ENCODE measurements around the gene GLS.

Gene GLS

DNA sequence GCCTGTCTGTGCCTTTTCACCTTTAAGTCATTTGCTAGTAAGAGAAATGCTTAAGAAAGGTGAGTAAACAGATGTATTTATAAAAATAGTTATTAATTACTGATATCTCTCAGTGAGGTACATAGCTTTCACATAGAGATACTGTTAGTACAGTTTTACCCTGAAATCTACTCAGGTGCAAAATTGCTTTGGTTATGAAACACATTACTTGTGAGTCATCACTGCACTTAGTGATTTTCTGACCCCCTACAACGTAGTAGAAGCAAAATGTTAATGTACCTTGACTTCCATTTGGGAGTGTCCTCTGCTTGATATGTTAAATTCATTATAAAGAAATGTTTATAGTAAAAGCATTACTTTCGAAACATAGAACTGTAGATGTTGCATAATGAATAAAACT lies 6.5 kb downstream of the GLS start:
- DNase-seq: no peak

DNA sequence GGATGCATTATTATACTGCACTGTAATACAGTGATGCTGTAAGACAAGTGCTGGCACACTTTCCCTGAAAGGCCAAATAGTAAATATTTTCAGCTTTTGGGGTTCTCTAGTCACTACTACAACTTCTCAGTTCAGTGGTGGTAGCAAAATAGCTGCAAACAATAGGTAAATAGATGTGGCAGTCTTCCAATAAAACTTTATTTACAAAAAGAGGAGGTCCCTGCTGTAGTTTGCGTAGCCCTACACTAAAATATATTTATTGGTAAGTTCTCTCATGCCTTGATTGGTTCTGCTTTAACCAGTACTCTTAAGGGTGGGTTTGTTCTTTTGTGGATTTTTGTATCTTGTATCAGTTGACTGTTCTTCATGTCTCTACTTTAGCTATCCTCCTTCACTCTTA lies 7.8 kb downstream of the GLS start:
- DNase-seq: no peak

DNA sequence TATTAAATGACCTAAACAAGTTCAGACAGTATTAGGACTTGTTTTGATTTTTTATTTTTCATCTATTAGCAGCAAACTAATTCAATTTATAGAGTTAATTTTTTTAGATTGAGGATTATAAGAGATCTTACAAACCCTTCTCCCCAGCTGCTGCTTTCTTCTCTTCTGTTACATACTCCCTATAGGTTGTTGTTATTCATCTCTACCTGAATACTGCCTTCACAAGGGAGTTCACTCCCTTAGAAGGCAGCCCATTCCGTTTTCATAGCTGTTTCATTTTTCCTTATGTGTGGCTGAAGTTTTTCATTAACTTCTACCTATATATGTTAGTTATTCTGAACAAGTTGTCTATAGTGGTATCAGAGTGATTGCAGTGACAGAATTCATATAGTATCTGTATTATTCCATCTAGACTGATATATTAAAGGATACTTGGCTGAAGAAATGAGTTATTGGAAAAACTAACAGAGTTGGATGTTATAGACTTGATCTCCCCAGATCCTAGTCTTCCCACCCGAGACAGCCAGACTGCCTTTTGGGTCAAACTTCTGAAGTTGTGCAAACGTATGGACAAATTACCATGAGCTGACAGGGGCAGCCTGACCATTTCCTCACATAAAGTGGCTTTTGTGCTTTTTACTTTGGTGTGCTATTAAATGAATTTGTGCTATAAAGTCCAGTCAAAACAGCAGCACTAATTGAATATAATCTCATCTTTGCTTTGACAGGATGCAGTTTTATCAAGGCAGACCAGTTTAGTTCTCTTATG lies 8.7 kb downstream of the GLS start:
- no peak for DNase-seq

DNA sequence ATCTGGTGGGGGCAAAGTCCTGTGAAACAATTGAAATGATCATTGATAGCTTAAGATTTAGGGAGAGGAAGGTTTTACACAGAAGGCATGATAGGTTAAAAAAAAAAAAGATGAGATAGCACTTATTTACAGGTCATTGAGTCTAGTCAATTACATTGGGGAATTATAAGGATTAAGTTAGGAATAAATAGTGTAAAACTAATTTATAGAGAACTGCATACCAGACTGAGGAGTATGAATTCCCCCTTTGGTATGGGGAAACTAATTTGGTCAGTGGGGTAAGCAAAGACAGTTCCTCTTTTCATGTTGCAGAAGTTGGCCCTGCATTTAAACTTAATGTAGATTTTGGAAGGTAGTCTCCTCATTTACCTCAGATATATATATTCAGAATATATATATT lies 10.8 kb downstream of the GLS start:
- no peak for DNase-seq

DNA sequence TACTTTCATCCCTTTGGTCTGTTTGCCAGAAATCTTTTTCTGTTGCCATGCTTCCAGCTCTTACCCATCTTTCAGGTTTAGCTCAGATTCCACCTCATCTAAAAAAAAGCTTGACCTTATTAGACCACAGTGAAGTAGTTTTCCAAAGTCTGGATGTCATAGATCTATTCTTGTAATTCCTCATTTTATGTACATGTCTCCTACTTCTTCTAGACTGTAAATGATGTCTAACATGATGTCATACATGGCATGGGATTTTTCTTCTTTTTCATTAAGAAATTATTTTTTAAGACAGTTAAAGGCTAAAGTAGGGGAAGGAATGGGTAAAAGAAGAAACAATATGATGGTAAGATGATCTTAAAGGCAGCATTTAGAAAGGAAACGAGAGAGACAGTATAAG lies 11.3 kb downstream of the GLS start:
- DNase-seq: no peak

DNA sequence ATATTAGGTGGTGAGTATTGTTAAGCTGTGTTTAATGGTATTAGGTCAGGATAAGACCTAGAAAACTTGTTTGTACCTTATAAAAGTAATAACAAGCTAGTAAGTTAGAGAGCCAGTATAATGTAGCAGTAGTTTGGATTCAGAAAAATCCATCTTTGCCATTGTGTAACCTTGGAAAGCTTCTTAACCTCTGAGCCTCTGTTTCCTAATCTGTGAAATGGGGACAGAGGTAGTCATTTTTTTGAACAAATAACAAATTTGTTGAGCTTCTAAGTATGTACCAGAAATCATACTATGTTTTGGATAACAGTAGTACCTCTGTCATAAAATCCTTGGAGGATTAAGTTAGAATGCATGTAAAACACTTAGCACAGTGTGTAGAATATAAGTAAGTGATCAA lies 12.5 kb downstream of the GLS start:
- no peak for DNase-seq

DNA sequence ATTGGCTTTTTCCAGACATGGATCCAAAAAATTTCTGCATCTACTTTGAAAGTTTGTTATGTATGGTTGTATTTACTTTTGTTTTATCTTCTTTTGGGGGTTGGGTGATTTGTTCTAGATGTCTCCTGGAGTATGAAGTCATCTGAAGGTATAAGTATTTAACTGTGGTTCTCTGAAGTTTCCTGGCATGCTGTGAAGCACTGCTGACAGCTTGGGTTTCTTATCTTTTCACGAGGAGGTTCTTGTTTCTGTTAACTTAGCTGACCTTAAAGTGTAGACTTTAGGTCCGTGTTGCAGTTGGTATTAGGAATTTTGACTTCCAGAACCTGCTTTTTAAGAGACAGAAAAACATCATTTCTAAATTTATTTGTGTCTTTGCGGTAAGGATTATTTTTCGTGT lies 15.9 kb downstream of the GLS start:
- DNase-seq: no peak

DNA sequence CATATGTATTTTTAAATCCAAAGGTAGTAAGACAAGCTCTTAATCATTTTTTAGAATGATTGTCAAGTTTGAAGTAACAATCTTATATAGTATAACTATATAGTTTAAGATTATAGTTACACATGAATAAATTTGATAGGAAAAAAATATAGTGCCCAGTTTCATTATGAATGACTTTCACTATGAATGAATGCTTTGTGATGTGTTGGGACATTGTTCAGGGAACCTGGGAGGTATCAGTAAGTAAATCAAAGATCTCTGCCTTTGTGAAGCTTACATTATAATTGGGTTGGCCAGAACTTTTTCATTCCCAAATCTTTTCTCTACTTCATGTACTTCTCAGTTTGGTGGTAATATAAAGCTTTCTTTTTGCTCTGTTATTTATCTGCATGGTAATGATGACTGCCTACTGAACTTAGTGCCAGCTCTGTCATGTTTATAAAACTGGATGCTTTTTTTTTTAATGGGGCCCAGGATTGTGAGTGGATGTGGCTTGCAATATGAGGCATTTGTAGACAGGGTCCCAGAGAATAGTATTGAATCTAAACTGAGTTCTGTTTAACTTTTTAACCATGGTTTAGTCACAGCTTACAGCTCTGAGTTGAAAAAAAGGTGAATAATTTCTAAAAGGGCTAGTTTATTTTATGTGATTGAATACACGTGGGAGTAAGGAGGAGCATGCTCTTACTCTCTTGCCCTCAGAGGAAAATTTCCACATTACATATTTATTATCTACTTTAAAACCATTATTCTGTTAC lies 23.3 kb downstream of the GLS start:
- DNase-seq: no peak

DNA sequence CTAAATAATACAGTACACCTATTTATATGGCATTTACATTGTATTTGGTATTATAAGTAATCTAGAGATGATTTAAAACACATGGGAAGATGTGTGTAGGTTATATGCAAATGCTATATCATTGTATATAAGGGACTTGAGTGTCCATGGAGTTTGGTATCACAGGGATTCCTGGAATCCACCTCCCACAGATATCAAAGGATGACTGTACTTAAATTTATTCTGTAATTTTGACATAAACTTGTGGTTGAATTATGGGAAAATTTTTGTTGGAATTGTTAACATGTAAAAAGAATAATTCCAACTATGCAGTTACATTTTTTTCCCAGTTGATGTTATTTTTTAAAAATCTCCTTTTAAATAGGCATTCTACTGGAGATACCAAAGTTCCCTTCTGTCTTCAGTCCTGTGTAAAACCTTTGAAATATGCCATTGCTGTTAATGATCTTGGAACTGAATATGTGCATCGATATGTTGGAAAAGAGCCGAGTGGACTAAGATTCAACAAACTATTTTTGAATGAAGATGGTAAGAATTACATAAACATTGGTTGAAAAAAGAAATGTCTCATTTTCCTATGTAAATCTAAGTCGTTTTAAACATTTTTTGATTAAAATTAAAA lies 24.1 kb downstream of the GLS start:
- DNase-seq: peak; percentile 95

DNA sequence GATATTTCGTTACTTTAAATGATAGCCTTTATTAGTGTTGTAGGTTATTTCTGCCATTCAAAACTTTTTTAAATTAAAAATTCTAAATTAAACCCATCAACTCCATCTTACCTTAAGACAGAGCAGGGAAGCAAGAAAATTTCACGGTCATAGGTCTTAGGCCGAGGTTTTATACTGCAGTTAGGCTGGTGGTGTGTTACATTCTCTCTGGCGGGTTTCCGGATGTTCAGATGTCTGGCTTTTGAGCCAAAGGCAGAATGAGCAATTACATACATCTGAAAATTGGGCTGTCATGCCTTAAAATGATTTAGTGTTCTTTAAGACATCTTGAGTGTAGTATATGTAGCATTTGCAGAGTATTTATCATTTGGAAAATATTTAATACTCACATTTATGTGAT lies 27.9 kb downstream of the GLS start:
- peak; percentile 42 for DNase-seq

DNA sequence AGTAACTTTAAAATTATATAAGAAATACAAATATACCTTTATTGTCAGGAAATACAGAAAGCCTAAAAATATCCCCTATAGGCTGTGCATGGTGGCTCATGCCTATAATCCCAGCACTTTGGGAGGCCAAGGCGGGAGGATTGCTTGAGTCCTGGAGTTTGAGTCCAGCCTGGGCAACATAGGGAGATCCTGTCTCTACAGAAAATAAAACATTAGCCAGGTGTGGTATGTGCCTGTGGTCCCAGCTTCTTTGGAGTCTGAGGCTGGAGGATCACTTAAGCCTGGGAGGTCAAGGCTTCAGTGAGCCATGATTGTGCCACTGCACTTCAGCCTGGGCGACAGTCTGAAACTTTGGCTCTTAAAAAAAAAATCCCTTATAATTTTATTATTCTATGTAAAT lies 29.1 kb downstream of the GLS start:
- no peak for DNase-seq

DNA sequence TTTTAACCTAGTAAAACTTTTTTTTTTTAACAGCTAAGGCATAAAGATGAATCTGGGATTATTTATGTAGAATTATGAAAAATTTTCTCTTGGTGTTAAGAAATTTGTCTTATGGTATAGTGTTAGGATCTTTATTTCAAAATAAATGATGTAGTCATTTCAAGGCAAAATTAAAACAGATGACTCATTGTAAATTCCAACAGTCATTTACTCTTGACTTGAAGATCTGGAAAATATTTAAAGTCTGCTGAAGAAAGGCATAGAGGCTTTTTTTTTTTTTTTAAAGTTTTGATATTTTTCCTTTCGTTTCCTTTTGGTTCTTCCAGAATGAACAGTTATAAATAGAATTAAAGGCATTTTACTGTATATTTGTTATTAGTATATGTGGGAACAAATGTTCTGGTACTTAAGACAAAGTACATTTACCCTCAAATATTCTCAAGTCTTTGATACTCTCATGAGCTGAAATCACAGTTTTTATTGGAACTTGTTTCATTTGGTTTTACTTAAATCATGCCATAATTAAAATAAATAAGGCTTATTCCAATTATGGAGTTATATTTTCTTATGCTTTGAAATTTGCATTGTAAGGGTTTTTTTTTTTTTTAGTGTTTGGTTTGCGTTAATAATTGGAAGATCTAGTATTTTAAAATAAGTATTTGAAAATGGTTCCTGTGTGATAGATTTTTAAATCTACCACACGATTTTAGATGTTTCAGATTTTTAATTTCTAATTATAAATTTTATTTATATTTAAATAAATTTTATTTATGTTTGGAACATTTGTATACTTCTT lies 29.9 kb downstream of the GLS start:
- DNase-seq: peak; percentile 71

DNA sequence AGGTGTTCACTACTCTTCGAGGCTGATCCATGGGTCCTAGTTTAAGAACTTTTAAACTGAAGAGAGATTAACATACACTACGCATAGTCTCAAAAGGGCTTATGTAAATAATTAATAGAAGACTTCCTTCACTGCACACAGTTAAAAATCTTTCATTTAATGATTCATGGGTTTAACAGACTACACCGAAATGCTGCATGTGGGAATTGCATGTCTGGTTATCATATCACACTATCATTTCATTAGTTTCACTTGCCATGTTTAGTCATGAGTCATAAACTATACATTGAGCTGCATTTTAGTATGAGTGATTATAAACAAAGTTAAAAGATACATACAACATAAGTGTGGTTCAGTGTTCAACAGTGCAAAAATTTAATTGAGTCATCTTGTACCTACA lies 31.2 kb downstream of the GLS start:
- DNase-seq: peak; percentile 66

DNA sequence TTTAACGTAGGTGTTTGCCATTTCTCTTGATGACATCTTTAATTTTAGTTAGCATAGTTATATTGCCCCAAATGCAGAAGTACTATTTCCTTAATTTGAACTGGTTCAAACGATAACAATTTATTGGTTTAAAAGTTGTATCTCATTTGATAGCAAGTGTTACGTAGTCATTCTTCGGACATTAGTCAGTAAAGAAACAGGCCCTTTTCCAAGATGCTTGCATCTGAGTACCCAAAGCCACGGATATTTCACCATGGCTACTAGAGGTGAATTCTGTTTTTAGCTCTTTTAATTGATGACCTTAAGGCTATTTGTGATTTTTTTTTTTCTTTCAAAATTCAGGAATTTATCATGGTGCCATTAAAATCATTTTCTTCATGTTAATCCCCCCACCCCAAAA lies 32.1 kb downstream of the GLS start:
- DNase-seq: peak; percentile 47

DNA sequence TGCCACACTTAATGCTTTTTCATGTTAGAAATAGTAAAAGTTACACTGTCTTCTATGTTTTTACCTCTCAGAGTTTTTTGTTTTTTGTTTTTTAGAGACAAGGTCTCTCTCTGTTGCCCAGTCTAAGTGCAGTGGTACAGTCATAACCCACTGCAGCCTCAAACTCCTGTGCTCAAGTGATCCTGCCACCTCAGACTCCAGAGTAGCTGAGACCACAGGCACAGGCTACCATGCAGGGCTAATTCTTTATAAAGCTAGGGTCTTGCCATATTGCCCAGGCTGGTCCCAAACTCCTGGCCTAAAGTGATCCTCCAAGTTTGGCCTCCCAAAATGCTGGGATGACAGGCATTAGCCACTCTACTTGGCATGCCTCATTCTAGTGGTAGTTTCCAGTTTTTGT lies 33.1 kb downstream of the GLS start:
- no peak for DNase-seq

DNA sequence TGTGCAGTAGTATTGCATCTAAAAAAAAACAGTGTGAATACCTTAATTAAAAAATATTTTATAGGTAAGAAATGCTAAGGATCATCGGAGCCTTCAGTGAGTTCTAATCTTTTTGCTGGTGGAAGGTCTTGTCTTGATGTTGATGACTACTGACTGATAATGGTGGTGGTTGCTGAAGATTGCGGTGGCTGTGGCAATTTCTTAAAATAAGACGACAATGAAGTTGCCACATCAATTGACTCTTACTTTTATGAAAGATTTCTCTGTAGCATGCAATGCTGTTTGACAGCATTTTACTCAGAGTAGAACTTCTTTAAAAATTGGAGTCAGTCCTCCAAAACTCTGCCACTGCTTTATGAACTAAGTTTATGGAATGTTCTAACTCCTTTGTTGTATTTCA lies 36.2 kb downstream of the GLS start:
- no peak for DNase-seq

DNA sequence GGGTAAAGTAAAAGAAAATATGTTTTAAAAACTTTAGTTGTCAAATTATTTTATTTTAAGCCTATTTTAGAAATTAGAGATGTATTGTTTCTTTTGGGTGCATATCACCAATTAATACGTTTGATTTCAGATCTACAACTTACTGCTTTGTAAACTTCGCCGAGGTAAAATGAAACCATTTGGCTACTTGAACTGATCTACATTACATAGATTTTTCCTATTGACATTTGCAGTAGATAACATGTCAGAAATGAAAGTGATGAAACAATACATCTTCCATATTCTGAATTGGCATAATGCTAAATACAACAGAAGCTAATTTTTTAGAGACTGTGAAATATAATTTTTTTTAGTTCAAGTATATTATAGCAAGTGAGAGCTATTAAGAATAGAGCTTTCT lies 39.5 kb downstream of the GLS start:
- no peak for DNase-seq

DNA sequence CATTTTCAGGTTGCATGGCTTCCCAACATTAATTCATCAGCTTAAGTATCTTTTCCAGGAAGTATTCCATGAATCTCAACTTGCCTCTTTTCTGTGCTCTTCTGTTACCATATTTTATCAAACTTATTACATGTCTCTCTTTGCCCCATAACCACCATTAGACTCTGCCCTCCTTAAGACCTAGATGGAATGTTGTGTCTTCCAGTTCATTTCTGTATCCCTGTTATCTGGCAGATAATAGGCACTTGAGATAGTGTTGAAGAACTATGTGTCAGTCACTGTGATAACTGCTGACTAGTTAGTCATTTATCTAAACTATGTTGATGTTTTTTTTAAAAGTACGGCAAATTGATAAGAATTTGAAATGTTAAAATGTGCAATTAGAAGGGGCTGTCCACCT lies 41.8 kb downstream of the GLS start:
- no peak for DNase-seq

DNA sequence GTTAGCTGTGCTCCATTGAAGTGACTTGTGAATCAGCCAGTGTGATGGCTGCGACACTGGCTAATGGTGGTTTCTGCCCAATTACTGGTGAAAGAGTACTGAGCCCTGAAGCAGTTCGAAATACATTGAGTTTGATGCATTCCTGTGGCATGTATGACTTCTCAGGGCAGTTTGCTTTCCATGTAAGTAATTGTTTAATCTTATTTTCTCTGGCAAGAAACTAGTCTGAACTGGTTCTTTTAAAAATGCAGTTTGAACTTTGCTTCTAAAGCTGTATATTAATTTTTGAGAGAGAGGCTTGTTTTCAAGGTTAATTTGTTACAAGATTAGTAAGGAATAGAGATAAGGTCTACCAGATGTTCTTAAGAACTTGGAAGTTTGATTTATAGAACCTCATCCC lies 46.7 kb downstream of the GLS start:
- peak; percentile 68 for DNase-seq

DNA sequence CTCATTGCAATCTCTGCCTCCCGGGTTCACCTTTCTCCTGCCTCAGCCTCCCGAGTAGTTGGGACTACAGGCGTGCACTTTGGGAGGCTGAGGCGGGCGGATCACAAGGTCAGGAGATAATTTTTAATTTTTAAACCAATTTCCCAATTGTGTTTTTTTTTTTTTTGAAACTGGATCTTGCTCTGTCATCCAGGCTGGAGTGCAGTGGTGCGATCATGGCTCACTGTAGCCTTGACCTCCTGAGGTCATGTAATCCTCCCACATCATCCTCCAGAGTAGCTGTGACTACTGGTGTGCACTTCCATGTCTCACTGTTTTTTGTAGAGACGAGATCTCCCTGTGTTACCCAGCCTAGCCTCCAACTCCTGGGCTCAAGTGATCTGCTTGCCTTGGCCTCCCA lies 49.3 kb downstream of the GLS start:
- no peak for DNase-seq

DNA sequence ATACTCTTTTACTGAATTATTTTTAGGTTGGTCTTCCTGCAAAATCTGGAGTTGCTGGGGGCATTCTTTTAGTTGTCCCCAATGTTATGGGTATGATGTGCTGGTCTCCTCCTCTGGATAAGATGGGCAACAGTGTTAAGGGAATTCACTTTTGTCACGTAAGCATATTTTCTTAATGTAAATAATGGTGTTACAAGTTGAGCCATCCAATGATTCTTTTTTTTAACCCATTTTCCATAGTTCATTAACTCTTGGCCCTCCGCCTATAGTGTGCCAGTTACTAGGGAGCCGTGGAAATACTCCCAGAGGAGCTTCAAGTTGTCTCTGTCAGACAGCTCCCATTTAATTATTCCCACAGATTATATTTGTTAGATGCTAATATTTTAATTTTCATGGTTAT lies 49.8 kb downstream of the GLS start:
- DNase-seq: no peak

DNA sequence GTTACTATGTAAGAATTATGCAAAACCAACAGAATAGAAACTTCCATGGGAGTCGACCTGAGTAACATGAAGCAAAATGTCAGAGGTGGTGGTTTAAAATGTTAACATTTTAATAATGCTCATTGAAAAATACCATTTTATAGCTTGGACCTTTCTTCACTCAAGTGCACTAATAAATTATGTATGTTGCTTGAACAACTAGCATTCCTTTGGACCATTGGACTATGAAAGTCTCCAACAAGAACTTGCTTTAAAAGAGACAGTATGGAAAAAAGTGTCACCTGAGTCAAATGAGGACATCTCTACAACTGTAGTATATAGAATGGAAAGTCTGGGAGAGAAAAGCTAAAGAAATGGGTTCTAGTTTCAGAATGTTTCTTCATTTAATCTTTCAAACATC lies 51.9 kb downstream of the GLS start:
- DNase-seq: no peak

DNA sequence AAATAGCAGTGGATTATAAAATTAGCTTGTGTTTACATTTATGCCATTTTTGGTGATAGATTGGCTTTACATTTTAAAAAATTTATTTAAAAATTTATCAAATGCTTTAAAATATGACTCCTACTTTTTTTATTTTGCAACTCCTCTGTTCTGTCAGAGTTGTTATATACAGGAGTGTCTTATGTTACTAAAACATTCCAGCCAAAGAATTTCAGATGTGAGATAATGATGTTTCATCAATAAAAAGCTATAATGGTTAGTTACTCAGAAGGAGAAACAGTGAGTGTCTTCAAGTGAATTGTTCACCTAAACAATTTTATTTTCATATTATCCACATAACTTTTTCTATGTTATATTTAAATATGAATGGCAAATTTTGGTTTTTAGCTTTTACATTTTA lies 52.7 kb downstream of the GLS start:
- DNase-seq: no peak
